ENCODE results near the gene HS3ST6.
"Not testable (repeated sequence)": the region's sequence is repeated elsewhere in the genome, so short reads cannot be mapped to it uniquely, and the experiment has no call there.

The HS3ST6 gene

GRCh38 chr16:1924095-1924494 is 5.9 kb upstream of the HS3ST6 start:
- no peak for DNase-seq

GRCh38 chr16:1923299-1924034 is 5.3 kb upstream of the HS3ST6 start:
- DNase-seq, result no peak

- DNase-seq, result no peak
These were observed 4.1 kb upstream of the HS3ST6 start for GRCh38 chr16:1922357-1922756.

GRCh38 chr16:1920727-1921171 is 2.5 kb upstream of the HS3ST6 start:
- DNase-seq, result no peak

GRCh38 chr16:1920122-1920521 is 1.9 kb upstream of the HS3ST6 start:
- not testable (repeated sequence) for DNase-seq

- no peak for DNase-seq
These were observed 1.2 kb upstream of the HS3ST6 start for GRCh38 chr16:1919327-1919998.

GRCh38 chr16:1917665-1918350 is 407 bp downstream of the HS3ST6 start:
- DNase-seq, result no peak

GRCh38 chr16:1917056-1917664 is 1.1 kb downstream of the HS3ST6 start:
- DNase-seq, result no peak

GRCh38 chr16:1916640-1916990 is 1.6 kb downstream of the HS3ST6 start:
- no peak for DNase-seq

- DNase-seq, result no peak
These were observed 2.2 kb downstream of the HS3ST6 start for GRCh38 chr16:1915732-1916639.

- DNase-seq, result no peak
These were observed 3.2 kb downstream of the HS3ST6 start for GRCh38 chr16:1914988-1915387.

GRCh38 chr16:1914084-1914608 is 4.1 kb downstream of the HS3ST6 start:
- DNase-seq, result no peak

GRCh38 chr16:1913327-1914083 is 4.7 kb downstream of the HS3ST6 start:
- DNase-seq, result no peak

GRCh38 chr16:1912215-1912543 is 6.0 kb downstream of the HS3ST6 start:
- DNase-seq, result no peak

GRCh38 chr16:1911467-1912214 is 6.6 kb downstream of the HS3ST6 start:
- DNase-seq, result no peak

GRCh38 chr16:1909561-1910231 is 8.5 kb downstream of the HS3ST6 start:
- DNase-seq, result no peak

- DNase-seq, result no peak
These were observed 9.2 kb downstream of the HS3ST6 start for GRCh38 chr16:1908983-1909382.

GRCh38 chr16:1908184-1908583 is 10.0 kb downstream of the HS3ST6 start:
- DNase-seq, result no peak

GRCh38 chr16:1907226-1907860 is 10.9 kb downstream of the HS3ST6 start:
- no peak for DNase-seq

GRCh38 chr16:1906846-1907165 is 11.4 kb downstream of the HS3ST6 start:
- DNase-seq, result no peak
